AG04450 (cell line): Measurements from ENCODE around the gene MTMR12. TPM values are rescaled to one million over a fixed set of nuclear protein-coding genes. Genes with fewer than 3 reads are reported as not detected.
"Not testable (repeated sequence)": the region's sequence is repeated elsewhere in the genome, so short reads cannot be mapped to it uniquely, and the experiment has no call there.

ENCODE experiments used
- CTCF ChIA-PET: fragments of 300-600, 350-600 bp; formaldehyde crosslinking; extraction: SDS; loops from one replicate; lab custom pipeline; 2022; ENCODE audit warnings: antibody characterized with exemption, inconsistent platforms; lab: Charles Lee
- POLR2A ChIA-PET: fragments of 350-600 bp; formaldehyde crosslinking; extraction: SDS; loops from one replicate; lab custom pipeline; 2021; ENCODE audit warnings: antibody characterized with exemption, inconsistent platforms; lab: Yijun Ruan, JAX
- DNase-seq: peaks from one replicate; pipeline ENCODE4 v3.0.0-alpha.2; 2011; ENCODE audit warnings: low read depth, low spot score
- H3K27ac ChIP-seq: one replicate; pipeline ENCODE4 v1.5.1; 2012; ENCODE audit warnings: low read depth, low read length, control low read depth
- H3K27me3 ChIP-seq: one replicate; pipeline ENCODE4 v1.6.0; 2012; ENCODE audit warnings: low read length; ENCODE audit not compliant: control insufficient read depth, insufficient read depth
- H3K4me3 ChIP-seq: 2 replicates; pipeline ENCODE4 v1.5.1; 2011; ENCODE audit warnings: mild to moderate bottlenecking, low read depth, low read length, control low read depth
- H3K9me3 ChIP-seq: 2 replicates; pipeline ENCODE4 v1.5.1; 2012; ENCODE audit warnings: low read length; ENCODE audit not compliant: control insufficient read depth, insufficient read depth
- CTCF ChIP-seq: IDR thresholded peaks from 2 replicates; pipeline ENCODE4 v1.5.1; 2011; ENCODE audit warnings: low read depth, low read length, control low read depth, inconsistent platforms
- polyA plus RNA-seq: library from polyadenylated mRNA; depleted of rRNA; stranded (reverse); fragments of >200 nt; gene quantifications from 2 replicates; pipeline ENCODE4 v1.2.3, GENCODE V29; 2011

The MTMR12 gene
- polyA plus RNA-seq, 1 experiment: 20.8 TPM

- no peak overlapping the region for H3K27ac ChIP-seq
- DNase-seq: no peak
- CTCF ChIA-PET: interaction anchor here (0.6 to 1.2 kb wide), 5 partner anchors 17 to 89 kb away, joined by 3 to 5 read pairs (median 3); no protein-coding TSS in a partner anchor
- POLR2A ChIA-PET: interaction anchor here (0.6 kb wide), 1 partner anchor 12 kb away, joined by 3 read pairs; no protein-coding TSS in a partner anchor
- no peak for TF ChIP-seq CTCF
- H3K4me3 ChIP-seq: no peak overlapping the region
- no peaks in the 10 kb centered on the region for H3K9me3 ChIP-seq
- no peaks in the 10 kb centered on the region for H3K27me3 ChIP-seq
Observed at GRCh38 chr5:32283539-32284377, 29.0 kb downstream of the MTMR12 start.

GRCh38 chr5:32283061-32283460 is 29.7 kb downstream of the MTMR12 start:
- H3K27ac ChIP-seq: no peak overlapping the region
- TF ChIP-seq CTCF: no peak
- H3K9me3 ChIP-seq: no peaks in the 10 kb centered on the region
- no peaks in the 10 kb centered on the region for H3K27me3 ChIP-seq
- no peak for DNase-seq
- ChIA-PET POLR2A (no interaction called here), CTCF (interaction anchor here (0.7 to 1.2 kb wide), 3 partner anchors 45 to 51 kb away, joined by 3 to 4 read pairs (median 3); no protein-coding TSS in a partner anchor)
- no peak overlapping the region for H3K4me3 ChIP-seq

- Histone ChIP-seq H3K9me3 (no peaks in the 10 kb centered on the region), H3K27ac (no peak overlapping the region), H3K4me3 (no peak overlapping the region), H3K27me3 (no peaks in the 10 kb centered on the region)
- ChIA-PET CTCF (interaction anchor here (0.7 to 1.0 kb wide), 2 partner anchors 45 to 51 kb away, joined by 3 to 4 read pairs; no protein-coding TSS in a partner anchor), POLR2A (no interaction called here)
- TF ChIP-seq CTCF: no peak
- no peak for DNase-seq
Observed at GRCh38 chr5:32282633-32283032, 30.1 kb downstream of the MTMR12 start.

GRCh38 chr5:32281378-32282133 is 31.2 kb downstream of the MTMR12 start:
- CTCF ChIA-PET: interaction anchor here (0.6 kb wide), 1 partner anchor 49 kb away, joined by 3 read pairs; no protein-coding TSS in a partner anchor
- DNase-seq: not testable (repeated sequence)

GRCh38 chr5:32280656-32281081 is 32.1 kb downstream of the MTMR12 start:
- Histone ChIP-seq H3K27me3 (no peaks in the 10 kb centered on the region), H3K4me3 (no peak overlapping the region), H3K9me3 (no peaks in the 10 kb centered on the region), H3K27ac (no peak overlapping the region)
- POLR2A ChIA-PET: no interaction called here
- CTCF ChIA-PET: no interaction called here
- no peak for DNase-seq
- no peak for TF ChIP-seq CTCF

More at GRCh38 chr5:32281378-32282133, 31.2 kb downstream of the MTMR12 start:
- POLR2A ChIA-PET: interaction anchor here (0.6 kb wide), 1 partner anchor 108 kb away, joined by 4 read pairs; the partner anchor contains the start of gene GOLPH3
- H3K4me3 ChIP-seq, H3K27me3 ChIP-seq, H3K27ac ChIP-seq, H3K9me3 ChIP-seq: not testable (repeated sequence)
